SK-N-SH (cell line): Measurements from ENCODE around the gene MUC5AC.
"Not testable (repeated sequence)": the region's sequence is repeated elsewhere in the genome, so short reads cannot be mapped to it uniquely, and the experiment has no call there.

ENCODE experiments used
- CTCF ChIP-seq: fragments of 200-600 bp; sonication (generic); IDR thresholded peaks from 2 replicates; pipeline ENCODE4 v1.6.1; 2017; ENCODE audit warnings: antibody characterized with exemption, mild to moderate bottlenecking, moderate library complexity
- JUND ChIP-seq: IDR thresholded peaks from 2 replicates; pipeline ENCODE4 v1.4.0; 2012
- POLR2AphosphoS5 ChIP-seq: IDR thresholded peaks from 2 replicates; pipeline ENCODE4 v1.6.1; 2012; ENCODE audit warnings: low read depth, low read length
- YY1 ChIP-seq: IDR thresholded peaks from 2 replicates; pipeline ENCODE4 v1.4.0; 2012; ENCODE audit warnings: low read depth, mild to moderate bottlenecking

GRCh38 chr11:1159488-1160220 lies 1.9 kb downstream of the MUC5AC start:
- TF ChIP-seq JUND, YY1, POLR2AphosphoS5, CTCF: not testable (repeated sequence)
